WERI-Rb-1 (cell line): ENCODE results near the gene HOXB4.

ENCODE experiments used
- DNase-seq: peaks from one replicate; pipeline ENCODE4 v3.0.0-alpha.2; 2020
- H3K27ac ChIP-seq: fragments of 250-450 bp; sonication (Bioruptor Pico); 2 replicates; pipeline ENCODE4 v1.5.1; 2020; ENCODE audit warnings: mild to moderate bottlenecking, moderate library complexity
- H3K27me3 ChIP-seq: fragments of 250-450 bp; sonication (Bioruptor Pico); 2 replicates; pipeline ENCODE4 v1.5.1; 2021; ENCODE audit warnings: mild to moderate bottlenecking, low read depth, moderate library complexity; ENCODE audit not compliant: insufficient read depth, severe bottlenecking
- H3K36me3 ChIP-seq: fragments of 250-450 bp; sonication (Bioruptor Pico); 2 replicates; pipeline ENCODE4 v1.5.1; 2020; ENCODE audit warnings: mild to moderate bottlenecking, moderate library complexity
- H3K4me3 ChIP-seq: 2 replicates; pipeline ENCODE4 v1.5.1; 2011; ENCODE audit warnings: low read depth, mild to moderate bottlenecking, control low read depth, low read length
- H3K9me3 ChIP-seq: fragments of 250-450 bp; sonication (Bioruptor Pico); 2 replicates; pipeline ENCODE4 v1.5.1; 2021; ENCODE audit warnings: mild to moderate bottlenecking, moderate library complexity; ENCODE audit not compliant: severe bottlenecking
- TF ChIP-seq, protein P1 (sequence below): IDR thresholded peaks from 2 replicates; pipeline ENCODE4 v1.5.1; 2011; ENCODE audit warnings: low read depth, mild to moderate bottlenecking, control low read depth, inconsistent platforms, low read length

The HOXB4 gene

DNA sequence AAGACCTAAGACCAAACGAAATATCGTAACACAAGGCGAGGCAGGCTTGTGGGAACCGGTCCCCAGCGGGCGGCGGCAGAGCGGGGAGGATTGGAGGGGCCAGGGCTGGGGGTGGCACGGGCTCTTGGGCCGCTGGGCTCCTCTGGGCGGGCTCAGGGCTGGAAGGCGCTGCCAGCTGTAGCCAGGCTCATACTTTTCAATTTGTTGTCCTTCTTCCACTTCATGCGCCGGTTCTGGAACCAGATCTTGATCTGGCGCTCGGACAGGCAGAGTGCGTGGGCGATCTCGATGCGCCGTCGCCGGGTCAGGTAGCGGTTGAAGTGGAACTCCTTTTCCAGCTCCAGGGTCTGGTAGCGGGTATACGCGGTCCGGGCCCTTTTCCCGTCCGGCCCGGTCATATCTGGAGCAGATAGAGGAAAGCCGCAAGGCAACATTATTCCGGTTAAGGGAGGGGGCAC lies 13.9 kb upstream of the HOXB4 start:
- TF ChIP-seq, protein P1, sequence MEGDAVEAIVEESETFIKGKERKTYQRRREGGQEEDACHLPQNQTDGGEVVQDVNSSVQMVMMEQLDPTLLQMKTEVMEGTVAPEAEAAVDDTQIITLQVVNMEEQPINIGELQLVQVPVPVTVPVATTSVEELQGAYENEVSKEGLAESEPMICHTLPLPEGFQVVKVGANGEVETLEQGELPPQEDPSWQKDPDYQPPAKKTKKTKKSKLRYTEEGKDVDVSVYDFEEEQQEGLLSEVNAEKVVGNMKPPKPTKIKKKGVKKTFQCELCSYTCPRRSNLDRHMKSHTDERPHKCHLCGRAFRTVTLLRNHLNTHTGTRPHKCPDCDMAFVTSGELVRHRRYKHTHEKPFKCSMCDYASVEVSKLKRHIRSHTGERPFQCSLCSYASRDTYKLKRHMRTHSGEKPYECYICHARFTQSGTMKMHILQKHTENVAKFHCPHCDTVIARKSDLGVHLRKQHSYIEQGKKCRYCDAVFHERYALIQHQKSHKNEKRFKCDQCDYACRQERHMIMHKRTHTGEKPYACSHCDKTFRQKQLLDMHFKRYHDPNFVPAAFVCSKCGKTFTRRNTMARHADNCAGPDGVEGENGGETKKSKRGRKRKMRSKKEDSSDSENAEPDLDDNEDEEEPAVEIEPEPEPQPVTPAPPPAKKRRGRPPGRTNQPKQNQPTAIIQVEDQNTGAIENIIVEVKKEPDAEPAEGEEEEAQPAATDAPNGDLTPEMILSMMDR, result no peak
- peaks cover 95% of the 10 kb centered on the region for H3K27me3 ChIP-seq
- H3K9me3 ChIP-seq, result no peaks in the 10 kb centered on the region
- no peak overlapping the region for H3K27ac ChIP-seq
- H3K4me3 ChIP-seq, result no peak overlapping the region
- H3K36me3 ChIP-seq, result no peaks in the 10 kb centered on the region
- DNase-seq, result no peak

DNA sequence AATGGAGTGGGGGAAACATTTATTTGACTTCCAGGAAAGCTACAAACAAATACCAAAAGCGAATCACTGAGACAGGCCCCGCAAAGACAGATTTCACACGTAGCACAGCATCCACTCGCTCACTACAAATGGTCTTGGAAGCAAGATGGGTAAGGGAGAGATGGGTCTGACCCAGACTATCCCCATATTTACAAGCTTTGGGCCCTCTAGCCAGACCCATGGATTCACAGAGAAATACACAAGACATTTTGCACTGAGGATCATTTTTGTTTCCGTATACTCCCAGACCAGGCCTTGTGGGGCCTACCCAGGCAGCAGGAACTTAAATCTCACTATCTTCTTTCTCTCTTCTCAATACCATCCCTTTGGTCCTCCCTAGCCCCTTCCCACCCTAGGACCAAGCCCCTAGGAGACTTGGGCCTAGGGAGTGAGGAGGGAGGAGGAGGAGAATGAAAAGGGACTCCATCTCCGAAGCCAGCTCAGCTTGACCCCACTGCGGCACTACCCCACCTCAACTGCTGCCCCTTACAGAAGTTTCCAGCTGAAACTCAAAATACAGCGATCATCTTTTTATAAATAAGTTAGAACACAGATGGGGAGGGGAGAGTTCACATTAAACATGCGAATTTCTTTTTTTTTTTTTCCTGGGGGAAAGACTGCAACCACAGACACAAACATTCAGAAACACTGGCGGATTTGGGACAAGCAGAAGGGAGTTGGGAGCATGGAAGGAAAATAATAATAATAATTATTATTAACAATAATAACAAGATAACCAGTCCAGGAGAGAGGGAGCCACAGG lies 13.3 kb upstream of the HOXB4 start:
- H3K36me3 ChIP-seq, result no peaks in the 10 kb centered on the region
- H3K27ac ChIP-seq, result no peak overlapping the region
- peaks cover 4% of the 10 kb centered on the region for H3K9me3 ChIP-seq
- H3K4me3 ChIP-seq, result no peak overlapping the region
- TF ChIP-seq, protein P1, result no peak
- DNase-seq, result no peak
- peaks cover 95% of the 10 kb centered on the region for H3K27me3 ChIP-seq

DNA sequence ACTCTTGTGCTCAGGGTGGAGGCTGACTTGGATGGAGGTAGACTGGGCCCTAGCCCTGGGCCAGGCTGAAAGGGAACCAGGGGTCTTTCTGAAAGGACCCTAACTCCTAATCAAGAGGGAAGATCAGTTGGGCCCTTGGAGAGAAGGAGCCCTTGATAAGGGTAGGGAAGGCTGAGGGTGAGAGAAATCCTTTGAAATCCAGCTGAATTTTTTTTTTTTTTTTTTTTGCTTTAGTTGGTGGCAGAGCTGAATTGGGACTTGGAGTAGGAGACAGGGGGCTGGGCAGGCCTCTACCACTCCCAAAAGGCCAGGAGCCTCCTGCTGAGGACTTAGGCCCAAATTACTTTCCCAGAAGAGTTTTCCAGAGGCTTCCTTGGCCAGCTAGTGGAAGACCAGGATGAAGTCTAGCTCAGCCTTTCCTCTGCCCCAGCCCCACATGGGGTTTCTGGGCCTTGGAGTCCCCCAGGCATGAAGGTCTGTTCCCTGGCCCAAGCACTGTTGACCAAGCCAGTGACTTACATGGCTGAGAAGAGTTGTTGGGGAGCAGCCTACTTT lies 12.5 kb upstream of the HOXB4 start:
- DNase-seq, result no peak
- TF ChIP-seq, protein P1, result no peak
- Histone ChIP-seq H3K27ac (no peak overlapping the region), H3K4me3 (no peak overlapping the region), H3K9me3 (peaks cover 6% of the 10 kb centered on the region), H3K27me3 (peaks cover 95% of the 10 kb centered on the region), H3K36me3 (no peaks in the 10 kb centered on the region)

DNA sequence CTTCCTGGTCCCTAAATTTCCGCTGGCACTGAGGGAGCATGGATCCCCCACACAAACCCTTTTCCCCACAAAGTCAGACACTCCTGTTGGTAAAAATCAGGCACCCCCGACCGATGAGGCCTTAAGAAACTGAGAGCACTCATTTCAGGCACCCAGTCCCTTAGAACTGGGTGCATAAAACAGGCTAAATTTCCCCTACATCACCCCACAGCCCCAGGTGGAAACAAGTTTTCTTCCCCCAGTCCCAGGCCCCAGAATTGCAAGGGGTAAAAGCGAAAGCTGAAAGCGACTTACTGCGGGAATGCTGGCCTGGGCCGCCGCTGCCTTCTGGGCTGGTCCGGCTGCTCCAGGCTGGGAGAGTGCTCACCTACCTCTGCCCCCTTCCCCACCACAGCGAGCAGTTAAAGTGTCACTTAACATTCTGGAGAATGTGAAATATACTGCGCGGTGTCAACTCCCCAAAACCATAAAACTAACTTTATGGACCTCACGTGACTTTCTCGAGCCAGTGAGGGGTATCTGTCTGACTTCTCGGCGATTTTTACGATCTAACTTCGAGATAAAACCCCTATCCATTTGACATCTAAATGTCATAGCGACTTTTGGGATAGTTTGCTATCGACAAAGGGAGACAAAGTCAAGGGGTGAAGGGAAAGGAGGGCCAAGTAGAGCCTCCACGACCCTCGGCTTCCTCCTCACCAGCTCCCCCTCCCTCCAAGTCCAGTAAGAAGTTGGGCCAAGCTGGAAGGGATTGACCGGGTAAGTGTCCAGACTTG lies 11.9 kb upstream of the HOXB4 start, which contains the start of gene HOXB3:
TSS of gene HOXB3 (minus strand) at position 411 of the 776 bp plus-strand sequence. CDS start 37,767 bp downstream, outside the sequence.
- Histone ChIP-seq H3K27ac (no peak within 1 kb of the TSS), H3K9me3 (peaks cover 6% of the 10 kb centered on the region), H3K36me3 (no peaks in the 10 kb centered on the region), H3K4me3 (no peak within 1 kb of the TSS), H3K27me3 (peaks cover 95% of the 10 kb centered on the region)
- TF ChIP-seq, protein P1, result no peak
- DNase-seq, result no peak

DNA sequence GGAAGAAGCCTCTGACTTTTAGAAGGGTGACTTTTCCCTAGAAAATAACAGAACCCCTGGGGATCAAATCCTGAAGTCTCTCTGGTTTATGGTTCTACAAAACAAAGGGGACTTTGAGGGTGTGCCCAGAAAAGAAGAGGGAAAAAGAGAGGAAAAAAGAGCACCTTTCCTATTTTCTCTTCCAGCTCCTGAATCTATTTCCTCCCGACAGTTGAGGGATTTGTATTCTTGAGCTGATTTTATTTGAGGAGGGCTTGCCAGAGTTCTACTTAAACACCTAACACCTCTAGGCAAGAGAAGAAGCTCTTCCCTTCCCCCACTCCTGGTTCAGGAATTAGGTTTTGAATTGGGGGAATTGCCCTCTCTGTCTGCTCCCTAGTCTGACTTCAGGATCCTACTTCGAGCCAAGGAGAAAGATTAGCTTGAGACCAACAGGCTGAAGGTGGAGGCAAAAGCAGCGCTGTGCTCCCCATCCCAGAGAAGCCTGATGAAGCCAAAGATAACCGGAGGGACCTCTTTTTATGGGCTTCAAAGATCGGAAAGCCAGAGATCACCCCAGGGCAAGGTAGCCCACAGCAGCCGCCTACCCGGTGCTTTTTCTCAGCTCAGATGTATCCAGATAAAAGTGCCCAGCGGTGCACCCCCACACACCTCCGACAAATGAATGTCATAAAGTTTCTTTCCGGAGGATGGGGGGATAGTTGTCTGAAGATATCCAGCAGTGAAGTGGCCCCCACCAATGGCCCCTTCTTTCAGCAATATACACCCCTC lies 11.1 kb upstream of the HOXB4 start:
- H3K27ac ChIP-seq, result no peak overlapping the region
- H3K4me3 ChIP-seq, result no peak overlapping the region
- DNase-seq, result no peak
- TF ChIP-seq, protein P1, result no peak
- peaks cover 94% of the 10 kb centered on the region for H3K27me3 ChIP-seq
- H3K9me3 ChIP-seq, result peaks cover 6% of the 10 kb centered on the region
- H3K36me3 ChIP-seq, result no peaks in the 10 kb centered on the region
